Stimulated activated CD4-positive, alpha-beta T cell treated with anti-CD3 and anti-CD28 coated beads, Interleukin-1b, Interleukin-23, amount 100 ng/mL, for 1 hour (primary cell): Measurements from ENCODE around the gene TAF1D.
"Not testable (repeated sequence)": the region's sequence is repeated elsewhere in the genome, so short reads cannot be mapped to it uniquely, and the experiment has no call there.

Experiments used
- DNase-seq, 2 donors: peaks; one replicate each; pipeline ENCODE4 v3.0.0-alpha.2; 2020; ENCODE audit warnings: low read depth in 2 of 2

Gene TAF1D

DNA sequence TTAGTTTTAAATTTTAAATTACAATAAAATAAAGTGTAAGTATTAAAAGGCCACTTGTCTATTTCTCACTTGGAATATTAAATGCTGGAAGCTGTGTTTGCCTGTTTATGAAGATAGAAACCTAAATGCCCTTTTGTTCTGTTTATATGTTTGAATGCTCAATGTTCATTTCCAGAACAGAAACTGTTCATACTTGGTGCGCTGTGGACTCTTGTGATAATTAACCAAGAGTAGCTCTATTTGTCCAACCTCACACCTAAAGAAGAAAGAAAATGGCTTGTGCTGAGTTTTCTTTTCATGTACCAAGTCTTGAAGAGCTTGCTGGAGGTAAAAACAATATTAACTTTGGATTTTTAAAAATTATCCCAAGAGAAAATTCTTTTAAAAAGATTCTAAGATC lies 5.8 kb upstream of the TAF1D start:
- DNase-seq: no peak

DNA sequence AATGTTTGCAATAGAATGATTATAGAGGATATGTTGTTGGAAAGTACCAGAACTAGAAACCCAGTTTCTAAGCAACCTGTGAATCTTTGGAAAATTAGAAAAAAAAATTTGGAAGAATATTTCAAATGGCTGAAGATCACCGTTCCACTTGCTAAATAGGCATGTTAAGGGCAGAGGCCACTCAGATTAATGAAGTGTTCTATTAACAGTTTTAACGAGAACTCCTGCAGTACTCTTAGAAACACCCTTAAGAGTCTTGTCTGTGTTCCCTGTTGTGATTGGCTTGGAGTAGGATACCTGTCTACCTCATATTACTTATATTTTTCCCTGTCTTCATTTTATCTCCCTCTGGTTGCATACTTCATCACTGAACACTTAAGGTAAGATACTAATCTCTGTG lies 4.8 kb upstream of the TAF1D start:
- no peak for DNase-seq

DNA sequence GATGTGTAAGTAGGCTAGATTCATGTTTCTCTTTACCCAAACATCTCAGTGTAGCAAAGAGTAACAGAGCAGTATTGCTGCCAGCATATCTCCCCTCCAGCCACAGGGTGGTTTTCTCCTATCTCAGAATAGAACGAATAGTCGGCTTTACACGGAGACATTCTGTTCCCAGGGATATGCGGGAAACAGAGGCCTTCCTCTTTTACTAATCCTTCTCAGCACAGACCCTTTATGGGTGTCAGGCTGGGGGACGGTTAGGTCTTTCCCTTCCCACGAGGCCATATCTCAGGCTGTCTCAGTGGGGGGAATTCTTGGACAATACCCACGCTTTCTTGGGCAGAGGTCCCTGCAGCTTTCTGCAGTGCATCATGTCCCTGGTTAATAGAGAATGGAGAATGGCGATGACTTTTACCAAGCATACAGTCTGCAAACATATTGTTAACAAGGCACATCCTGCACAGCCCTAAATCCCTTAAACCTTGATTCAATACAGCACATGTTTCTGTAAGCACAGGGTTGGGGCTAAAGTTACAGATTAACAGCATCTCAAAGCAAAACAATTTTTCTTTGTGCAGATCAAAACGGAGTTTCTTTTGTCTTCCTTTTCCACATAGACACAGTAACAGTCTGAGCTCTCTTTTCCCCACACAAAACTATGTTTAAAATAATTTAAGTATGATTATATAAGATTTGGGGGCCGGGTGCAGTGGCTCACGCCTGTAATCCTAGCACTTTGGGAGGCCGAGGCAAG lies 3.9 kb upstream of the TAF1D start:
- DNase-seq: not testable (repeated sequence)

DNA sequence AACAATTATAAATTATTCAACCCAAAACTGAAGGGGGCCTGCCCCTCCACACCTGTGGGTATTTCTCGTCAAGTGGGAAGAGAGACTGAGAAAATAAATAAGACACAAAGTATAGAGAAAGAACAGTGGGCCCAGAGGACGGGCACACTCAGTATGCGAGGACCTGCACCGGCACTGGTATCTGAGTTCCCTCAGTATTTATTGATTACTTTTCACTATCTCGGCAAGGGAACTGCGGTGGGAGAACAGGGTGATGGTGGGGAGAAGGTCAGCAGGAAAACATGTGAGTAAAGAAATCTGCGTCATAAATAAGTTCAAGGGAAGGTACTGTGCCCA lies 3.3 kb upstream of the TAF1D start:
- no peak for DNase-seq

DNA sequence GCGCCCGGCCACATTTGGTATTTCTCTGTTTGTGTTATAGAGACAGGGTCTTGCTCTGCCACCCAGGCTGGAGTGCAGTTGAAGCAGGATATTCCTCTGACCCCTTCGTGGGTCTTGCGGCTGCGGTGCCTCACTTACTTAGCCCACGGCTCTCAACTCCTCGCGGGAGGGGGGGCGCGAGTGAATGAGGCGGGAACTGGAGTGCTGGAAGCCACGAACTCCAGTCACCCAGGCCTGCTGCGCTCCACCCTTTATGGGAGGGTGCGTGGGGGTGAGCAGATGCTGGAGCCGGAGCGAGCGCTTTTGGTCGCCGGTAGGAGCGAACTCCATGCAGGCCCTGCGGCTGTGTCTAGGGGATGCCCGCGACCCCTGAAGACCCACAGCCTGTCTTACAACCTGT lies 2.0 kb upstream of the TAF1D start:
- DNase-seq: no peak

DNA sequence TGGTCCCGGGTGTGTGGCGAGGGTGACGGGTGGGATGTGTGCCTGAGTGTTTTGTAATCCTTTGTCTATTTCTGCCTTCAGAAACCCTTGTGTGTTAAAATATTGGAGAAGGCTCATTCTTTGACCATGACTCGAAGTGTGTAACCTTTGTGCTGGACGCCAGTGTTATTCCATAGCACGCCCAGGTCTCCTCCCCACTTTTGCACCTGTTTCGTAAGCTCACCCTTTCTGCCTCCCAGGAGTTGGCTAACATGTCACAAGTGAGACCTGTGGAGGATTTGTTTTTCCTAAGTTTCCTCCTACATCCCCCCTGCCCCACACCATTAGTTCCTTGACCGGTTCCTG lies 559 bp upstream of the TAF1D start:
- no peak for DNase-seq

DNA sequence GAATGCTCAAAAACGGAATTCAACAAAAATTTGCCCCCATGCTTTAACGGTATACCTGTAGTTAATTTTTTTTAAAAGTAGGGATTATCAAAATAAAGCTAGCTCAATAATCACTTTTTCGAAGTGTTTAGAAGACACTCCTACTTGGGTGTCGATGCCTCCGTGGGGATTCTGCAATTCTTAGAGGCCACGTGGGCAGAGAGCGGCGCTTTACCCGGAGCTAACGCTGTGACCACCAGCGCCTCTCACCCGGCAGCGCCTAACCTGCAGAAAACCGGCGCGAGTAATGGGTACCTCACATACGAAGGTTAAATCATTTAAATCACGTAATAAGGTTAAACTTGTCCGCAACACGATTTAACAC lies 583 bp downstream of the TAF1D start:
- peak in 1 of 2 donors; percentile 31 for DNase-seq

DNA sequence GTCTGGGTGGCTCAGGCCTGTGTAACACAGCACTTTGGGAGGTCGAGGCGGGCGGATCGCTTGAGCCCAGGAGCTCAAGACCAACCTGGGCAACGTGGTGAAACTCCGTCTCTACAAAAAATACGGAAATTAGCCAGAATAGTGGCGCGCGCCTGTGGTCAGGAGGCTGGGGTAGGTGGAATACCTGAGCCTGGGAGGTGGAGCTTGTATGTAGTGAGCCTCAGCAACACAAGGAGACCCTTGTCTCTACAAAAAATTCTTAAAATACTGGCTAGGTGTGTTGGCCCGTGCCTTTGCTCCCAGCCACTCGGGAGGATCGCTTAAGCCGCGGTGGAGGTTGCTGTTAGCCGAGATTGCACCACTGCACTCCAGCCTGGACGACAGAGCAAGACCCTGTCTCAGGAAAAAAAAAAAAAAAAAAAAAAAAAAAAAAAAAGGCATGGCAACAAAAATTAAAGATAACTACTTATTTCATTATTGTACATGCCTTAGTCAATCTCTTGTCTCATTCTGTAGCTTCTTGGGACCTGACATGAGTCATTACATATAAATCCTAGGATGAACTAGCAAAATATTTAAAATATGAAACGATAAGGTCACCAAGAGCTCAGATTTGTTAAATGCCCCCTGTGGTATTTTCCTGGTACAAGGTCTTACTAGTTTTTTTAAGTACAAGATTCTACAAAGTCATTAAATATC lies 1.1 kb downstream of the TAF1D start:
- no peak for DNase-seq

DNA sequence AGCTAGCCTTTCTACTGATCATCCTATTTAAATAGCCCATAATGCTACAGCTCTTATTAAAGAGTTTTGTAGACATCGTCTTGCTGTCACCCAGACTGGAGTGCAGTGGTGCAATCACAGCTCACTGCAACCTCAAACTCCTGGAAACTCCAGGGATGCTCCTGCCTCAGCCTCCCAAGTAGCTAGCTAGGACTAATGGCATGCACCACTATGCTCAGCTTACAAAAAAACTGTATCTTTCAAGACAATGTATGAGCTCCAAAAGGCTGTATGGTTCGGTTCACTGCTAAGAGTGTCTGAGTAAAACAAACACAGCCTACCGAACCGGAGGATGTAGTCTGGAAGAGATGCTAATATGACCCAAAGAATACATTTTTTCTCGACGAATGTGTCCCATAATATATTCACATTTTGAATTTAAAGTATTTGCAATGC lies 2.6 kb downstream of the TAF1D start:
- DNase-seq: no peak

DNA sequence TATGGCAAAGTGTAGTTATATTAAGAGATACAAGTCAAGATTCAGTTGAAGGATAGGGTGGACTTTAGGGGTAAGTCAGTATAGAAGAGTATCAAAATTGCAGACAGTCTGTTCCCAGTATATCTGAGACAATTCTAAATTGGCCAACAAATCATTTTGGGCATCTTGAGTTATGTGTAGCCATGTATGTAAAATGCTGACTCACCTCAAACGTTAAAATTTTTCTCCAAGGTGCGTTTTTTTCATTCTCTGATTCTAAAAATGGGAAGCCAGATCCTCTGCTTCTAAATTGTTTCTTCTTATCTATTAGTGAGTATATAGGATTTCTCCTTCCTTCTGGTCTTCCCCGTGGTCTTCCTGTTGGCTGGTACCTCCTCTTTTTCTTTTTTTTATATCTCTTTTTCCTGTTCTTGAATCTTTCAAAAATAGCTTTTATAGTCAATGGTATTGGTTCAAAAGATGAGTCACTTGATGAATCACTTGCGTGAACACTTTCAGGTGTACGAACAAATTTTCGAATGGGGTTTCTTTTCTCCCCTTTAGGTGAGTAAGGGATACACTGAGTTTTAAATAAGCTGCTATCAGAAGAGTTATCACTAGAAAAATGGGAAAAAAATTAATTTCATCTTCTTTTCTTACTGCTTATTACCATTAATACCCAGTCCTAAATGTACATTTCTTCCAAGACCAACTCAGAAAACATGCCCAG lies 3.2 kb downstream of the TAF1D start:
- no peak for DNase-seq

DNA sequence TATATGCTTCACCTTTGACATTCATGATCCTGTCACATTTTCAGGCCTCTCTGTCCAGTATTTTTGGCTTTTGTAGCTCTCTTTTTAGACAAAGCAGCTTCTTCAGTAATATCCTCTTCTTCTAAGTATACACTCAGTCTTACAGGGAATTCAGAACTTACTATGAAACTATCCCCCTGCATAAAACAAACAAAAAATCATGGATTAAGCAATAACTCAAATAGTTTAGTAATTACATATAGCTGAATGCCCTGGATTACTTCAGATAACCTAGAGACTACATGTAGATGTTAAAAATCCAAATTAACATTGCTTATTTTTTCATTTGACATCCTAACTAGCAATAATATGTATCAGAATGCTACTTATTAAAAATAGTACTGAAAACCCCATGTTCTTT lies 5.2 kb downstream of the TAF1D start:
- DNase-seq: no peak

DNA sequence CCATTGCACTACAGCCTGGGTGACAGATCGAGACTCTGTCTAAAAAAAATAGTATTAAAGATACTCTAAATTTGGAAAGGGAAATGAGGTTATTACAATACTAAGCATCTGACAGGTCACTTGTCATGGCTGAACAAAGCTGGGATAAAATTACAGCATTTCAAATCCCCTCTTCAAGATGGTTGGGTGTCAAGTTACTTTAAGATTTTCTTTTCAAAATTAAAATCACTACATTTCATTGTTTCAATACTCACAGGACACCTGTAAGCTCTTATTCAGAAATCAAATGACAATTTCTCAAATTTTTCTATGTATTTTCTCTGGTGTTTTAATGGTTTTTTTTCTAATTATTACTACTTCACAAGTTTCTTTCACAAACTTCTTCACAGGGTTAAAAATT lies 5.7 kb downstream of the TAF1D start:
- DNase-seq: no peak

DNA sequence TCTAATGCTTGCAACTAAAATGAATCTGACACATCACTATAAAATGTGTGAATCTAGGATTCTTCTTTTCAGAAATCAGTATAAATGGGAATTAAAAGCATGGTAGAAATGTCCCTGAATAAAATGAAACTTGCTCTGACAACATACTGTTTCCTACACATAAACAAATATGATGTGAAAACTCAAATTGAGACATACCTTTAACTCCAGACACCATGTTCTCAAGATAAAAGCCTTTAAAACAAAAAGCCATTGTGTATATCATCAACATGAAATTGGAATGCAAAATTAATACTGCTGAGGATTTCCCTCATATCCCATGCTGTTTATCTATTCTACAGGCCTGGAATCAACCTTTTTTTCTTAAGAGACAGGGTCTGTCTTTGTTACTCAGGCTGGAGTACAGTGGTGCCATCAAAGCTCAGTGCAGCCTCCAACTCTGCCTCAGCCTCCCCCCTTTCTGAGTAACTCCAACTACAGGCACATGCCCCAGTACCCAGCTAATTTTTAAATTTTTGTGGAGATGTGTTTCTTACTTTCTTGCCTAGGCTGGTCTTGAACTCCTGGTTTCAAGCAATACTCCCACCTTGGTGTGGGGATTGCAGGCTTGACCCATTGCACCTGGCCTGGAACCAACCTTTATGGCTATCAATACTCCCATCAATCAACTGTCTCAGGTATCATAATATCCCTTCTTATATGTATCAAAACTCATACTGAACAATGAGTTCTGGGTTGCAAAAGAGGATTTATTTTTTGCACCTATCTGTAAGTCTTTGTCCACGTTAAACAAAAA lies 6.7 kb downstream of the TAF1D start:
- no peak for DNase-seq

DNA sequence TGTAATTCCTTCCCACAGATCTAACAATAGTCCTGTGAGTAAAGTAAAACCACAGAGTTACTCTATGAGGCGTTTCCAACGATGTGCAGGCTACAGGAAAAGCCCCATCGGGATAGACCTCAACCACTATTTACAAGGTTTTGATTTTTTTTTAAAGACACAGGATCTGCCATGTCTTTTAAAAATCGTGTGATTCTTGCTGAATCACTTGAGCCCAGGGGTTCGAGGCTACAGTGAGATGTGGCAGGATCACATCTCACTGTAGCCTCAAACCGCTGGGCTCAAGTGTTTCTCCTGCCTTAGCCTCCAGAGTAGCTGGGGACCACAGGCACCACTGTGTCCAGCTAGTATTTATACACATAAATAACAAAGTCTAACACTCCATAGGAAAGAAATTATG lies 7.8 kb downstream of the TAF1D start:
- DNase-seq: no peak

DNA sequence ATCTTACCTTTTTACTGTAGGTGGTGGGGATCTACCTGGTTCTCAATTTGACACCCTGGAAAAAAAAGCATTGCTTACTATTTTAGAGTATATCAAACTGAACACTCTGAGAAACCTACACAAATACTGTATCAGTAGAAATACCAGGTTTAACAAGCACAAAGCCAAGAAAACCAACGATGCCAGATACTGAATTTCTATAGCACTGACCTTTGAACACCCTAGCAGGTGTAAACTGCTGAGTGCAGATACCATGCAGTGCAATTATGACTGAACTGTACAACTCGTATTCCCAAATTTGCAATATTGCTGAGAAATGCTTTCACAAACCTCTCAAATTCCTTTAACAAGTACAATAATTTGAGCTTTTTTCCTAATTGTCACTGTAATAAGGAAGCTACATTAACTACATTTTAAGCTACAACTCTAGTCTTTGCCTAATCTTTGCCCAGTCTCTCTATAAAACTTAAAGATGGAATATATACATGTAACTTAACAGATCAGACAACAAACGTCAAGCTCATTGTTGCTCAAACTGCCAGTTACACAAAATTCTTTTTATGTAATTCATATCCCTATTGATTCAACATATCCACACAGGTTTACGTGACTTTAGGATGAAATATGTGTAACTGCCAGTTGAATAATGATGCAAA lies 8.9 kb downstream of the TAF1D start:
- no peak for DNase-seq

DNA sequence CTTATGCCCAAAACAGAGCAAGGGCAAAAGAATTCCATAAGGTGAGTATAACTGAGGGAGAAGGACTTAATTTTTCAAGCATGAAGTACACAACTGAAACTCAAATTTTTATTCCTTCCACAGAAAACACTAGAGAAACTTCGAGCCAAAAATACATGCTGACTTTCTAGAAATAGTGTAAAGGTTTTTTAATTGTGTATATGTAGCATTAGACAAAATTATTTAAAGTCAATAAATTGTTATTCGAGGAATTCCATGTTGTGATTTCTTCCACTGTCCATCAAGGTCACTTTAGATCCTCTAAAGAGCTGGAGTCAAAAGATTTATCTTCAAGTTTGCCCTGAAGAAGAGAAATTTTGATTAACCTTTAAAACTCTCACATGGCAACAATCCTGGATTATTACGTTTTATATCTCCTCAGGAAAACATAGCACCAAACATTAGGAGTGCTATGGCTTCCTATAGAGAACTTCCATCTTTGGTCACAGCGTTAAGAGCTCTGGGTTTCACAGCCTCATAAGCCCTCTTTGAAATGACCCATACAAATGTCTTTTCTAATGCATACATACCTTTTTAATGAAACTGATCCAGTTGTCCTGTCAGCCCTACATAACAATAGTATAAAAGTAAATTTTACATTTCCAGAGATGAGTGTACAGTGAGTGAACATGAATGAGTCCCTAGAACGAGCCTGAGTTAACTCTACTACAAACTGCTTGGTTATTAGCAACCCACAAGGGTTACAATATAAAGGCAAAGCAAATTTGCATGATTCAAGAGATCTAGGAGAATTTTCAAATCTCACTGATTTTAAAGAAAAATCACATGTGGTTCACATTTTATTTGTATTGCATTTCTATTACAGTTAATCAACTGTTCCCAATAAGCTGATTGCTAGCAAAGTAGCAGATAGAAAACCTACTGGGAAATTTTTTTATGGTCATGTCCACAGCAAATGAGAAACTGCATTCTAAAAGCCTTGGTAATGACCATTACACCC lies 10.9 kb downstream of the TAF1D start:
- no peak for DNase-seq

DNA sequence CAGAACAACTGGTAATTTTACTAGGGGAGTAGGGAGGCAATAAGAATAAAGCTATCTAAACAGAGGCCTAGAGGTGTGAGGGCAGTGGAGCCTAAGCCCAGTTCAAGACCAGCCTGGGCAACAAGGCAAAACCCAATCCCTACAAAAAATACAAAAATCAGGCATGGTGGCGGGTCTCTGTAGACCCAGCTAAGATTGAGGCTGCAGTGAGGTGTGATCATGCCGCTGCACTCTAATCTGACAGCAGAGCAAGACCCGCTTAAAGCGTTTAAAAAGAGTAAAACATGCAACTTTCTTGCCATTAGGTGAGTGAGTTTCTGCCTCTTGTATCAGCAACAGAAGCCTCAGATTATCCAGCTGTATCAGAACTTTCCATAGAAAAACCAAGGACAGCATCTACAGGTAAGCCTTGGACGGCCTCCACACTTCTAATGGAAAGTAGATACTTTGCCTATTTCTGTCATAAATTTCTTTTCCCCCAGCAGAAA lies 12.1 kb downstream of the TAF1D start:
- no peak for DNase-seq

DNA sequence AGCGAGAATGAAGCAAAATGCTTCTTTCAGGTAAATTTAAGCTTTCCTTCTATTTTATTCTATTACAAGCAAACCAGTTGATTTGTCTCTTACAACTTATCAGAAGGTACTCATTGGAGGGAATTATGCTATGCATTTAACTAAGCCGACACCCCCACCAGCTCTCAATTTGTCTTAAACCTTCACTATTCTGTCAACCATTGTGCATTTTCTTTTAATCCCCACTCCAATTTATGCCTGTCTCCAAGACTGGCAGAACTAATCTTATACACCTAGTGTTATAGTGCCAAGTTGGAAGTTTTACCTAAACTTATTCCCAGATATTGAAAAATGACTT lies 12.5 kb downstream of the TAF1D start:
- no peak for DNase-seq

DNA sequence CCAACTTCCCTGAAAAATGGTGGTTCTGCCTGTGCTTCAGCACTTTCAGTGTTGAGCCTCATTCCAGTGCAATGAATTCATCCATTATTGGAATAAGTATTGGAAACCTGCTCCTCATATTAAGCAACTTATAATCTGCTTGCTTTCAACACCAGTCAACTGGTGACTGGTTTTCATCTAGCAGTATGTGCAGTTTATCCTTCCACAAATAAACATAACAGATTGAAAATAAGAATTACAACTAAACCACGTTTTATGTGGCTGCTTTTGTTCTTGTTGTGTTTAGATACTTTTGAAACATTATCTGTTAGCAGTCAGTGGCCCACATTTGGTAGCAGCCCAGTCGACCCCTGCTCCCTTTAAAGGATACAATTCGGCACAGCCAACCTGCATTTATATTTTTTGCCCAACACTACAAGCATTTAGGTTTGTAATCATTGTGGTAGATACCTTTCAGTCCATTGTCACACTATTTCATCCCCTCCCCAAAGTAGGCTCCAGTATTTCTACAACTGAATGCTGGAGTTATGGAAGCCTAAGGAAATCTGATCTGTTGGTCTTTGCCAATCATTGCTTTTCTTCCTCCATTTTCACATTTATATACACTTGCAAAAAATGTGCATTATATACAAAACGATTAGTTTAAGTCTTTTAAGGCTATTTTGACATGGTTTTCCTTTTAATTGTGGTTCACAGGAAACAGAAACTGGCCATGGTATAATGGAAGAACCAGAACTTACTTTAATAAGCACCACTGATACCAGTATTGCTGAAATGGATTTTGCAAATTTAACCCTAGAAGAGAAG lies 13.1 kb downstream of the TAF1D start:
- DNase-seq: no peak

DNA sequence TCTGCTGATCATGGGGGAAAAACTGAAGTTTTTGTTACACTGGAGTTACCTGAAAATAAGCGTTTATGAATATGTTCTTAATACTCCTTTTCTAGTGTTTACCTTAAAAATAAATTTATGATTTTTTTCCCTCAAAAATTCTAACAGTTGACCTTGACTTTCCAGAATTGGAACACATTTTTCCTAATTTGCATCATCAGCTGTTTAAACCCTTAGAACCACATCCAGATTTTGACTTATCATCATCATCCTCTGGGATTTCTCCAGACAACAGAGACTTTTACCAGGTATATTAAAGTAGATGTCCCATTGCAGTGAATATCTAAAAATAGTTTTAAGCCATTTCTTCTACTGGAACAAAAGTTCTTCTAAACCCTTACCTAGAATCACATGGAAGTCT lies 17.2 kb downstream of the TAF1D start:
- no peak for DNase-seq
